Uterus (tissue), 2 donors: Measurements from ENCODE around the gene ANKRD65.

Experiments
- CTCF ChIP-seq, 4 experiments: fragments of 200-600 bp in 2 of 4; fragments of 450-650 bp in 2 of 4; sonication (generic) in 2 of 4; IDR thresholded peaks; one replicate each; pipeline ENCODE4 v1.5.1; 2016 to 2019; ENCODE audit warnings: antibody characterized with exemption in 4 of 4, mild to moderate bottlenecking in 2 of 4, moderate library complexity in 1 of 4
- POLR2A ChIP-seq, 2 donors: fragments of 450-650 bp; IDR thresholded peaks; one replicate each; pipeline ENCODE4 v1.6.1; 2016; ENCODE audit warnings: antibody characterized with exemption in 2 of 2, mild to moderate bottlenecking in 1 of 2, moderate library complexity in 1 of 2

GRCh38 chr1:1428174-1428573 is 7.1 kb upstream of the ANKRD65 start:
- TF ChIP-seq POLR2A (IDR thresholded peaks at IDR 0.05) (no peak), CTCF (IDR thresholded peaks at IDR 0.05) (no peak)
